Keratinocyte (primary cell): Measurements from ENCODE around the gene IL19.

Experiments
- CTCF ChIP-seq, 3 experiments: IDR thresholded peaks in 1 of 3; conservative IDR thresholded peaks in 1 of 3; optimal IDR thresholded peaks in 1 of 3; 2 replicates in 2 of 3; 3 replicates in 1 of 3; pipeline versions ENCODE3 to v1.5.1; 2011; ENCODE audit warnings: low read length in 3 of 3, mild to moderate bottlenecking in 3 of 3, moderate library complexity in 2 of 3, control low read depth in 1 of 3, inconsistent platforms in 1 of 3; ENCODE audit not compliant: insufficient read depth in 2 of 3; ENCODE audit errors: extremely low read depth in 1 of 3
- EZH2 ChIP-seq: IDR thresholded peaks from one replicate; pipeline ENCODE4 v1.6.1; 2012; ENCODE audit warnings: inconsistent platforms, mild to moderate bottlenecking, low read length, moderate library complexity

DNA sequence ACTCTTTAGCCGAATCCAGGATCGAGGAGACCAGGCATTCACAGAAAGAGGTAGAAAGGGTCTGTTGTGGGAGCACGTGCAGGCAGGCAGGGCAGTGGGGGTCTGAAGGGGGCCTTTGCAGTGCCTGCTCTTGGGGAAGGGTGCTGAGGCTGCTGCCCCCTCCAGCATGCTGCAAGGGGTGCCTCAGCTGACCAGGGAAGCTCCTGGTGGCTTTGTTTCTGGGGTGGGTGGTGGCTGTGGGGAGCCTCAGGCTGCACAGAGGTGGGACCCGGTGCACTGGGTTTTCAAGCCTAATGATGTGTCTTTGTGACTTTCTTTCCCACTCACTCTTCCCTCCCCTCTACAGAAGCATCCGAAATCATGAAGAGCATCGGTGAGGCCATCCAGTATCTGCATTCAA lies 41.5 kb upstream of the IL19 start:
- TF ChIP-seq CTCF (optimal IDR thresholded peaks at IDR 0.05 in 1 of 3, IDR thresholded peaks at IDR 0.05 in 1 of 3, conservative IDR thresholded peaks at IDR 0.05 in 1 of 3; ENCODE audit: extremely low read depth in 1 of 3, insufficient read depth in 2 of 3, low read length in 3 of 3) (no peak), EZH2 (no peak)
